Endodermal cell (in vitro differentiated cells): Measurements from ENCODE around the gene CBX6. TPM values are rescaled to one million over a fixed set of nuclear protein-coding genes. Genes with fewer than 3 reads are reported as not detected.

ENCODE experiments used
- DNase-seq: peaks from one replicate; pipeline ENCODE4 v3.0.0-alpha.2; 2017
- H3K27ac ChIP-seq: 2 replicates; pipeline ENCODE4 v1.5.1; 2013; ENCODE audit warnings: mild to moderate bottlenecking, low read depth, low read length, moderate library complexity
- H3K27me3 ChIP-seq: 2 replicates; pipeline ENCODE4 v1.6.1; 2013; ENCODE audit warnings: mild to moderate bottlenecking, low read length, moderate library complexity; ENCODE audit not compliant: insufficient read depth, control insufficient read depth, poor library complexity, severe bottlenecking
- H3K36me3 ChIP-seq: 2 replicates; pipeline ENCODE4 v1.7.0; 2013; ENCODE audit warnings: mild to moderate bottlenecking, low read length, moderate library complexity; ENCODE audit not compliant: control insufficient read depth, insufficient read depth
- H3K4me1 ChIP-seq: one replicate; pipeline ENCODE4 v1.7.0; 2013; ENCODE audit warnings: low read length; ENCODE audit not compliant: control insufficient read depth, insufficient read depth
- H3K4me3 ChIP-seq: 2 replicates; pipeline ENCODE4 v1.5.1; 2013; ENCODE audit warnings: mild to moderate bottlenecking, low read length, moderate library complexity
- H3K9ac ChIP-seq: 2 replicates; pipeline ENCODE4 v1.6.1; 2013; ENCODE audit warnings: mild to moderate bottlenecking, low read length, moderate library complexity; ENCODE audit not compliant: poor library complexity, severe bottlenecking; ENCODE audit errors: extremely low read depth
- H3K9me3 ChIP-seq: 2 replicates; pipeline ENCODE4 v1.6.1; 2013; ENCODE audit warnings: mild to moderate bottlenecking, low read length, moderate library complexity; ENCODE audit not compliant: control insufficient read depth
- H3K27ac Mint-ChIP-seq: 2 replicates; pipeline ENCODE4 v1.8.0; 2020; ENCODE audit warnings: mixed read lengths
- H3K27me3 Mint-ChIP-seq: 2 replicates; pipeline ENCODE4 v1.8.0; 2021; ENCODE audit warnings: mild to moderate bottlenecking, mixed read lengths; ENCODE audit not compliant: insufficient read depth
- H3K36me3 Mint-ChIP-seq: 2 replicates; pipeline ENCODE4 v1.8.0; 2020; ENCODE audit warnings: low read depth, mixed read lengths
- H3K4me1 Mint-ChIP-seq: 2 replicates; pipeline ENCODE4 v1.8.0; 2020; ENCODE audit warnings: mixed read lengths
- H3K4me3 Mint-ChIP-seq: 2 replicates; pipeline ENCODE4 v1.8.0; 2020; ENCODE audit warnings: mild to moderate bottlenecking, moderate library complexity, mixed read lengths
- H3K9me3 Mint-ChIP-seq: 2 replicates; pipeline ENCODE4 v1.8.0; 2020; ENCODE audit warnings: mild to moderate bottlenecking, mixed read lengths
- WGBS, 2 experiments: methylation state at CpG; one replicate each; pipeline versions ENCODE4 v1.1.5 to v1.1.7; 2013; ENCODE audit warnings: missing lambda C conversion rate in 2 of 2, mixed read lengths in 1 of 2; ENCODE audit not compliant: insufficient coverage in 1 of 2, insufficient read length in 1 of 2; 5-methylcytosine and 5-hydroxymethylcytosine counted together
- total RNA-seq, 2 donors: library from RNA; stranded (reverse); fragmentation: NEBNext Ultra II Directional in 1 of 2; extraction: Animal tissue kit (Norgen Biotek cat#: 25700) in 1 of 2; gene quantifications; 2 replicates in 1 of 2; 3 replicates in 1 of 2; pipeline ENCODE4 v1.2.1, GENCODE V29; 2021
- TF ChIP-seq, protein P1 (sequence below): fragments of 200-600 bp; sonication (generic); conservative IDR thresholded peaks from 2 replicates; pipeline ENCODE4 v1.5.0; 2021; ENCODE audit warnings: antibody characterized with exemption, mild to moderate bottlenecking

The CBX6 gene
- total RNA-seq, 2 donors from 2014 or later = 12.8 to 28.2 TPM

DNA sequence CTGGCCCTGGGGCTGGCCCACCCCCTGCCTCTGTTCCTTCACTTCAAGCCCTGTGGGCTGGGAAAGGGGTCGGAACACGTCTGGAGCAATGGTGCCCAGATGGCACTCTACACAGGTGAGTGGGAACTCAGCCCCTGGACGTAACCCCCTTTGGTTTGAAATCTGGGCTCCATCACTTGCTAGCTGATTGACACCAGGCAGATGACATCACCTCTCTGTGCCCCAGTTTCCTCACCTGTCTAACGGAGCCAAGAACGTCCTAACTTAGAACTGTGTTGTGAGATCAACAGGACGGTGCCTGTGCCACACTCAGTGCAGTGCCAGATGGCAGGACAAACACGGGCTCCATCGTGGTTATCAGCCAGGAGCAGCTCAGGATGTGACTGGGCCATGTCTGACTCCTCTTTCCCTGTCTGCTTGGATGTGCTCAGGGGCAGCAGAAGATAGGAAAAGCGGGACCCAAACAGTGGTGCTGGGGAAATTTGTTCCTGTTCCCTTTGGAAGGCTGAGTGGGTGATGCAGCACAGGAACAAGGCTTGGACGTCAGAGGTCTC lies 52.6 kb downstream of the CBX6 start:
- Mint-ChIP-seq H3K4me1 (peaks cover 2% of the 10 kb centered on the region), H3K27me3 (peaks cover 35% of the 10 kb centered on the region), H3K9me3 (no peaks in the 10 kb centered on the region), H3K36me3 (no peaks in the 10 kb centered on the region), H3K4me3 (no peak overlapping the region), H3K27ac (no peak overlapping the region)
- 79 to 83% methylated on average over 9 to 10 of the region's 10 CpGs for WGBS, 2 experiments
- H3K27ac ChIP-seq = no peak overlapping the region
- H3K4me1 ChIP-seq = no peaks in the 10 kb centered on the region
- no peak overlapping the region for H3K4me3 ChIP-seq
- H3K9ac ChIP-seq = no peak overlapping the region
- TF ChIP-seq, protein P1, sequence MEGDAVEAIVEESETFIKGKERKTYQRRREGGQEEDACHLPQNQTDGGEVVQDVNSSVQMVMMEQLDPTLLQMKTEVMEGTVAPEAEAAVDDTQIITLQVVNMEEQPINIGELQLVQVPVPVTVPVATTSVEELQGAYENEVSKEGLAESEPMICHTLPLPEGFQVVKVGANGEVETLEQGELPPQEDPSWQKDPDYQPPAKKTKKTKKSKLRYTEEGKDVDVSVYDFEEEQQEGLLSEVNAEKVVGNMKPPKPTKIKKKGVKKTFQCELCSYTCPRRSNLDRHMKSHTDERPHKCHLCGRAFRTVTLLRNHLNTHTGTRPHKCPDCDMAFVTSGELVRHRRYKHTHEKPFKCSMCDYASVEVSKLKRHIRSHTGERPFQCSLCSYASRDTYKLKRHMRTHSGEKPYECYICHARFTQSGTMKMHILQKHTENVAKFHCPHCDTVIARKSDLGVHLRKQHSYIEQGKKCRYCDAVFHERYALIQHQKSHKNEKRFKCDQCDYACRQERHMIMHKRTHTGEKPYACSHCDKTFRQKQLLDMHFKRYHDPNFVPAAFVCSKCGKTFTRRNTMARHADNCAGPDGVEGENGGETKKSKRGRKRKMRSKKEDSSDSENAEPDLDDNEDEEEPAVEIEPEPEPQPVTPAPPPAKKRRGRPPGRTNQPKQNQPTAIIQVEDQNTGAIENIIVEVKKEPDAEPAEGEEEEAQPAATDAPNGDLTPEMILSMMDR = no peak
- peaks cover 12% of the 10 kb centered on the region for H3K27me3 ChIP-seq
- no peaks in the 10 kb centered on the region for H3K9me3 ChIP-seq
- DNase-seq = no peak
- H3K36me3 ChIP-seq = no peaks in the 10 kb centered on the region

DNA sequence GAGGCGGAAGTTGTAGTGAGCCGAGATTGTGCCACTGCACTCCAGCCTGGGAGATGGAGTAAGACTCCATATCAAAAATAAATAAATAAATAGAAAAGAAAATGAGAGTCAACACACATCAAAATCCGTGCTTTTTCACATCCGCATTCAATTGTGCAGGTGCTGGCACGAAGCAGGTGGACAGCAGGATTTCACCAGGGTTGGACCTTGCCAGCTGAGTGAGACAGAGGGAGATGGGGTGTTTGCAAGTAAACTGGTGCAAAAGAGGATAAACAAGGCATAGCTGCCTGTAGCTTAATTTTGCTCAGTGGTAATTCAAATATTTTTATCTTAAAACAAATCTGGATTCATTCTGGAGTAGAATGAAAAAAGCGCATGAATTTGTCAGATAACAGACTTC lies 54.8 kb downstream of the CBX6 start:
- Histone ChIP-seq H3K27ac (no peak overlapping the region), H3K9me3 (no peaks in the 10 kb centered on the region), H3K4me1 (no peaks in the 10 kb centered on the region), H3K27me3 (peaks cover 12% of the 10 kb centered on the region), H3K4me3 (no peak overlapping the region), H3K9ac (no peak overlapping the region), H3K36me3 (no peaks in the 10 kb centered on the region)
- Mint-ChIP-seq H3K4me1 (peaks cover 2% of the 10 kb centered on the region), H3K9me3 (no peaks in the 10 kb centered on the region), H3K36me3 (no peaks in the 10 kb centered on the region), H3K27me3 (peaks cover 41% of the 10 kb centered on the region), H3K27ac (no peak overlapping the region), H3K4me3 (no peak overlapping the region)
- no peak for DNase-seq
- WGBS, 2 experiments = 92 to 95% methylated on average over 4 to 6 of the region's 6 CpGs
- TF ChIP-seq, protein P1 = no peak

DNA sequence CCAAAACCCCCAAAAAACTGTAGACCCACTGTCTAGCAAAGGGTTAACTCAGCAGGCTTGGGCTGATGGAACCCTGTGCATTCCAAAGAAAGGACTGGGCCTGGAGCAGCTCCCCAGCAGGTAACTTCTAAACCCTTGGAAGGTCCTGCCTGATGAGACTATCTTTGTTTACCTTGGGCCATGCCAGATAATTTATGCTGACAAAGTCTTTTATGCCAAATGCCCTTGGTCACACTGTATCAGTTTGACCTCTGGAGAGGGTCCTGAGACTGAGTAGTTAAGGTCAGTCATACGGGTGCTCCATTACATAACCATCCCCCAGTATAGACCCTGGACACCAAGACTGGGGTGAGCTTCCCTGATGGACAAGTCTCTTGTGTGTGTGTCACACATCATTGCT lies 56.2 kb downstream of the CBX6 start:
- H3K9me3 Mint-ChIP-seq = no peaks in the 10 kb centered on the region
- H3K27ac Mint-ChIP-seq = no peak overlapping the region
- H3K4me1 Mint-ChIP-seq = peaks cover 2% of the 10 kb centered on the region
- no peak overlapping the region for H3K4me3 Mint-ChIP-seq
- peaks cover 44% of the 10 kb centered on the region for H3K27me3 Mint-ChIP-seq
- Histone ChIP-seq H3K9me3 (no peaks in the 10 kb centered on the region), H3K4me1 (no peaks in the 10 kb centered on the region), H3K9ac (no peak overlapping the region), H3K27me3 (peaks cover 20% of the 10 kb centered on the region), H3K4me3 (no peak overlapping the region), H3K36me3 (no peaks in the 10 kb centered on the region), H3K27ac (no peak overlapping the region)
- 100% methylated on average over 1 of the region's 1 CpG; no CpG with 5 or more reads in 1 of the 2 experiments for WGBS, 2 experiments
- TF ChIP-seq, protein P1 = no peak
- no peak for DNase-seq
- H3K36me3 Mint-ChIP-seq = no peaks in the 10 kb centered on the region

Other genes with a start within 250 kb of the CBX6 start
- 10 to 100 TPM in 1 of 2 donors, 1 to 10 TPM in 1; 9.1 to 14.9 TPM for gene FAM227A, start 215.8 kb downstream of the CBX6 start, total RNA-seq
- 10 to 100 TPM; 40.7 to 60.9 TPM for gene CBY1, start 215.6 kb downstream of the CBX6 start, total RNA-seq
- 100 to 1,000 TPM; 114 to 119 TPM for gene TOMM22, start 190.3 kb downstream of the CBX6 start, total RNA-seq
- 10 to 100 TPM; 21.2 to 26.7 TPM for gene JOSD1, start 171.3 kb downstream of the CBX6 start, total RNA-seq
- gene GTPBP1, start 166.3 kb downstream of the CBX6 start, total RNA-seq = 10 to 100 TPM; 79.0 to 86.1 TPM
- gene SUN2, start 116.2 kb downstream of the CBX6 start, total RNA-seq = 10 to 100 TPM; 23.0 to 32.4 TPM
- gene DNAL4, start 78.1 kb downstream of the CBX6 start, total RNA-seq = 10 to 100 TPM; 24.8 to 29.8 TPM
- 1 to 10 TPM; 2.1 to 2.5 TPM for gene NPTXR, start 28.2 kb downstream of the CBX6 start, total RNA-seq
- not detected for gene APOBEC3A, start 85.4 kb upstream of the CBX6 start, total RNA-seq
- 1 to 10 TPM; 4.1 to 5.4 TPM for gene APOBEC3B, start 110.1 kb upstream of the CBX6 start, total RNA-seq
- 10 to 100 TPM; 26.1 to 27.4 TPM for gene APOBEC3C, start 142.0 kb upstream of the CBX6 start, total RNA-seq
- 10 to 100 TPM in 1 of 2 donors, 1 to 10 TPM in 1; 8.6 to 14.4 TPM for gene APOBEC3D, start 148.9 kb upstream of the CBX6 start, total RNA-seq
- 10 to 100 TPM; 16.2 to 24.2 TPM for gene APOBEC3F, start 168.6 kb upstream of the CBX6 start, total RNA-seq
- 10 to 100 TPM in 1 of 2 donors, 1 to 10 TPM in 1; 8.7 to 19.7 TPM for gene APOBEC3G, start 205.1 kb upstream of the CBX6 start, total RNA-seq
- gene APOBEC3H, start 225.0 kb upstream of the CBX6 start, total RNA-seq = not detected